Mesendoderm (in vitro differentiated cells): ENCODE data around the gene CLINT1.

Experiments used
- DNase-seq: peaks from one replicate; pipeline ENCODE4 v3.0.0; 2013
- H2AK5ac ChIP-seq: 2 replicates; pipeline ENCODE4 v1.6.1; 2013; ENCODE audit warnings: low read length, inconsistent platforms
- H2BK120ac ChIP-seq: 2 replicates; pipeline ENCODE4 v1.6.1; 2013; ENCODE audit warnings: low read depth, mild to moderate bottlenecking, low read length, moderate library complexity, mixed read lengths
- H2BK15ac ChIP-seq: replicated peaks from 2 replicates; pipeline ENCODE4 v1.6.1; 2013; ENCODE audit warnings: low read depth, mild to moderate bottlenecking, moderate library complexity
- H2BK5ac ChIP-seq: 2 replicates; pipeline ENCODE4 v1.6.1; 2013; ENCODE audit warnings: low read length, inconsistent platforms
- H3K18ac ChIP-seq: 2 replicates; pipeline ENCODE4 v1.6.1; 2013; ENCODE audit warnings: mild to moderate bottlenecking, low read length, mixed read lengths
- H3K23ac ChIP-seq: one replicate; pipeline ENCODE4 v1.6.1; 2013; ENCODE audit warnings: low read length
- H3K27ac ChIP-seq: 2 replicates; pipeline ENCODE4 v1.5.1; 2013; ENCODE audit warnings: low read depth, mild to moderate bottlenecking, inconsistent platforms, low read length, moderate library complexity
- H3K27me3 ChIP-seq: 2 replicates; pipeline ENCODE4 v1.6.1; 2013; ENCODE audit warnings: low read length, control low read depth, mild to moderate bottlenecking, inconsistent platforms; ENCODE audit not compliant: insufficient read depth, poor library complexity
- H3K36me3 ChIP-seq: 2 replicates; pipeline ENCODE4 v1.6.1; 2013; ENCODE audit warnings: low read length, inconsistent platforms; ENCODE audit not compliant: control insufficient read depth, insufficient read depth
- H3K4ac ChIP-seq: one replicate; pipeline ENCODE4 v1.6.1; 2013; ENCODE audit warnings: low read depth, mild to moderate bottlenecking, low read length, moderate library complexity
- H3K4me1 ChIP-seq: 2 replicates; pipeline ENCODE4 v1.6.1; 2013; ENCODE audit warnings: low read depth, low read length, inconsistent platforms; ENCODE audit not compliant: control insufficient read depth
- H3K4me2 ChIP-seq: 2 replicates; pipeline ENCODE4 v1.6.1; 2013; ENCODE audit warnings: low read length
- H3K4me3 ChIP-seq: 2 replicates; pipeline ENCODE4 v1.5.1; 2013; ENCODE audit warnings: mild to moderate bottlenecking, low read length
- H3K56ac ChIP-seq: one replicate; pipeline ENCODE4 v1.6.1; 2013; ENCODE audit warnings: low read length
- H3K79me1 ChIP-seq: 2 replicates; pipeline ENCODE4 v1.6.1; 2013; ENCODE audit warnings: low read length, inconsistent platforms
- H3K79me2 ChIP-seq: 2 replicates; pipeline ENCODE4 v1.6.1; 2013; ENCODE audit warnings: mild to moderate bottlenecking, low read length; ENCODE audit not compliant: control insufficient read depth, insufficient read depth
- H3K9ac ChIP-seq: 2 replicates; pipeline ENCODE4 v1.6.1; 2013; ENCODE audit warnings: low read length, inconsistent platforms
- H4K5ac ChIP-seq: one replicate; pipeline ENCODE4 v1.6.1; 2013; ENCODE audit warnings: low read length
- H4K8ac ChIP-seq: one replicate; pipeline ENCODE4 v1.6.1; 2013; ENCODE audit warnings: low read depth, mild to moderate bottlenecking, control low read depth, low read length, moderate library complexity
- WGBS: extraction: QIAGEN DNeasy Blood & Tissue Kit; methylation state at CpG from one replicate; pipeline ENCODE4 v1.1.7; 2013; ENCODE audit warnings: low lambda C conversion rate, missing lambda C conversion rate; ENCODE audit not compliant: insufficient coverage; ENCODE audit errors: extremely low coverage; 5-methylcytosine and 5-hydroxymethylcytosine counted together

CLINT1 gene

DNA sequence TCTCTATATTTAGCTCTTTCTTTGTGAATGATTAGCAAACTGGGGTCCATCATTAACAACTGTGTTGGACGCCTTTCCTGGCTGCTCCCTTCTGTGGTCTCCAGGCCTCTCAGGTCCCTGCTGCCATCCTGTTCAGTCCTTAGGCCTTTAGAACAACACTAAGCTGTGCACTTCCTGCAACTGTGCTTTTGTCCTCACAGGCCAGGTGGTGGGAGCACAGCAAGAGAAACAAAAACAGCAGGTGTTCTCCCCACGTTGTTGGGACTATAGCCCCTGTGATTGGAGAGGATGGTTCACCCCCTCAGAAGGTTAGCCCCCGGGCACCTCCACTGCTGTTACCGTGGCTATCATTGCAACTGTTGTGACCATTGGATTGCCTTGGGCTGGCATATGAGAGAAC, 41.7 kb upstream of the CLINT1 start:
- no peaks in the 10 kb centered on the region for H3K4me1 ChIP-seq
- H4K5ac ChIP-seq, result no peak overlapping the region
- no peak overlapping the region for H3K18ac ChIP-seq
- no peak overlapping the region for H3K23ac ChIP-seq
- no peak overlapping the region for H3K4me2 ChIP-seq
- no peak overlapping the region for H3K56ac ChIP-seq
- H4K8ac ChIP-seq, result no peak overlapping the region
- no peak overlapping the region for H2BK5ac ChIP-seq
- H3K79me1 ChIP-seq, result no peaks in the 10 kb centered on the region
- H3K27me3 ChIP-seq, result no peaks in the 10 kb centered on the region
- H2BK15ac ChIP-seq, result no peak overlapping the region
- WGBS, result no CpG with 5 or more reads among the region's 4 CpGs
- H3K4ac ChIP-seq, result no peak overlapping the region
- no peak overlapping the region for H3K4me3 ChIP-seq
- no peak overlapping the region for H3K9ac ChIP-seq
- no peak overlapping the region for H3K27ac ChIP-seq
- no peak overlapping the region for H2BK120ac ChIP-seq
- no peak for DNase-seq
- no peaks in the 10 kb centered on the region for H3K79me2 ChIP-seq
- H3K36me3 ChIP-seq, result no peaks in the 10 kb centered on the region
- H2AK5ac ChIP-seq, result no peak overlapping the region

DNA sequence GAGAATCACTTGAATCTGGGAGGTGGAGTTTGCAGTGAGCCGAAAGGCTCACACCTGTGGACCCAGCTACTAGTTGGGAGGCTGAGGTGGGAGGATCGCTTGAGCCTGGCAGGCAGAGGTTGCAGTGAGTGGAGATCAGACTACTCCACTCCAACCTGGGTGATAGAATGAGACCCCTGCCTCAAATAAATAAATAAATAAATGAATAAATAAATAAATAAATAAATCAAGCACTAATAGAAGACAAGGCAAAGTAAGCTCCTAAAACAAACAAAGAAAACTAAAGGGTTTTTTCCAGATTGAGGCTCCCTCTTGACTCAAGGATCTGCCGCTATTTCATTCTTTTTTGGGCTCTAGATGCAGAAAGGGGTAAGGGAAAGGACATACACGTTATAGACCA, 34.7 kb upstream of the CLINT1 start:
- H4K8ac ChIP-seq, result no peak overlapping the region
- H3K23ac ChIP-seq, result no peak overlapping the region
- no peak overlapping the region for H2AK5ac ChIP-seq
- H2BK5ac ChIP-seq, result no peak overlapping the region
- no peaks in the 10 kb centered on the region for H3K36me3 ChIP-seq
- H3K4me2 ChIP-seq, result no peak overlapping the region
- H2BK15ac ChIP-seq, result no peak overlapping the region
- H3K56ac ChIP-seq, result no peak overlapping the region
- no peak overlapping the region for H2BK120ac ChIP-seq
- H3K18ac ChIP-seq, result no peak overlapping the region
- no CpG with 5 or more reads among the region's 4 CpGs for WGBS
- no peaks in the 10 kb centered on the region for H3K27me3 ChIP-seq
- DNase-seq, result no peak
- H3K4me3 ChIP-seq, result no peak overlapping the region
- H3K79me1 ChIP-seq, result no peaks in the 10 kb centered on the region
- no peak overlapping the region for H3K27ac ChIP-seq
- H3K4ac ChIP-seq, result no peak overlapping the region
- no peak overlapping the region for H4K5ac ChIP-seq
- H3K4me1 ChIP-seq, result no peaks in the 10 kb centered on the region
- H3K9ac ChIP-seq, result no peak overlapping the region
- H3K79me2 ChIP-seq, result no peaks in the 10 kb centered on the region

DNA sequence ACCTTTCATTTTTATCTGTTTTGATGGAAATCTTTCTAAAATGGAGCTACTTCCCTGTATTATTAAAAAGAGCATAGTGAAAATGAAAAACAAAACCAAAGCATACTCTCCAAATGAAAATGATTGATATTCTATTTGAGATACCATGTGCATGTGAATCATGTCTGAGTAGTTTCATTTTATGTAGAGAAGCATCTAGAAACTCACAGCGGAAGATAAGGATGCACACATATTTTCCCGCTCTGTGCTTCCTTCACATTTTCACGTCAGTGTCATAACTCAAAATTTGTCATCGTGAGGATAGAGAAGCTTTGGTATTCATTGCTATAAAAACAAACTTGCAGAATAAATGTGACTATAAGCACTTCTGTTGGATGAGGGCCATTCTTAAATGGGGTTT, 34.0 kb upstream of the CLINT1 start:
- Histone ChIP-seq H3K18ac (no peak overlapping the region), H4K8ac (no peak overlapping the region), H3K36me3 (no peaks in the 10 kb centered on the region), H3K4ac (no peak overlapping the region), H3K23ac (no peak overlapping the region), H3K27me3 (no peaks in the 10 kb centered on the region), H2BK120ac (no peak overlapping the region), H3K4me1 (no peaks in the 10 kb centered on the region), H3K79me2 (no peaks in the 10 kb centered on the region), H3K9ac (no peak overlapping the region), H3K4me3 (no peak overlapping the region), H3K27ac (no peak overlapping the region), H2AK5ac (no peak overlapping the region), H2BK5ac (no peak overlapping the region), H3K79me1 (no peaks in the 10 kb centered on the region), H4K5ac (no peak overlapping the region), H2BK15ac (no peak overlapping the region), H3K56ac (no peak overlapping the region), H3K4me2 (no peak overlapping the region)
- no CpG with 5 or more reads among the region's 4 CpGs for WGBS
- no peak for DNase-seq

DNA sequence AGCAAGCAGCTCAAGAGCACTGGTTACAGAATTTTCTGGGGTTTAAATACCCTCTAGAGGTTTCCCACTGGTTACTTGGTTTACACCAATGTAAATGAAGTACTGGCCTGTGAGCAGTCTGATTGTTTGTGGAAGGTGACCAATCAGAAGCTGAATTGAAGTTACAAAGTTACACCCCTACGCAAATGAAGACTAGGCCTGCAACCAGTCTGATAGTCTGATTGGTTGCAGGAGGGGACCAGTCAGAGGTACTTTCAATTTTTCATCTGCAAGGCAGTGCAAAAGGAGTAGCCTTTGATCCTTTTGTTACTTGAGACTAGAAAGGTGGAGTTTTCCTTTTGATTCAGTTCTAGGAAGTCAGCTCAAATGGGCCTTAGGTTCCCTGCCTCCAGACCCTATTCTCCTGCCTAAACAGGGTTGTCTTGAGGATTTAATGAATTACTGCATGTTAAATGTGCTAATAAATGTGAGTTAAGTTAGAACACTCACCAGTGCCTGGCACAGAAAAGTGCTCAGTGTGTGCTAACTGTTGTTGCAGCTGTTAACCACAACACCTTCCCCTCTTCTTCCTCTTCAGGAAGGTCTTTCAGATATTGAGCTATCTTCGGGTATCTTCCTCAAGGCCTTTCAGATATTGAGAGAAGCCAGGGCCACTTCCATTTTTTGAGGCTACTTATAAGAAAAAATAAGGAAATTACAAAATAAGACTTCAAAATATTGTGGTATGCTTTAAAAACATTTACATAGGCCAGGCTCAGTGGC, 32.1 kb upstream of the CLINT1 start:
- H3K4ac ChIP-seq, result no peak overlapping the region
- no peak overlapping the region for H4K5ac ChIP-seq
- WGBS, result no CpG with 5 or more reads among the region's 2 CpGs
- H3K4me1 ChIP-seq, result no peaks in the 10 kb centered on the region
- H2BK5ac ChIP-seq, result no peak overlapping the region
- H3K18ac ChIP-seq, result no peak overlapping the region
- no peak overlapping the region for H2BK120ac ChIP-seq
- peak; percentile 24 for DNase-seq
- H3K27ac ChIP-seq, result no peak overlapping the region
- H3K79me1 ChIP-seq, result no peaks in the 10 kb centered on the region
- no peak overlapping the region for H3K4me2 ChIP-seq
- no peak overlapping the region for H2BK15ac ChIP-seq
- H3K27me3 ChIP-seq, result no peaks in the 10 kb centered on the region
- H3K36me3 ChIP-seq, result no peaks in the 10 kb centered on the region
- no peak overlapping the region for H3K56ac ChIP-seq
- no peak overlapping the region for H3K9ac ChIP-seq
- no peak overlapping the region for H4K8ac ChIP-seq
- no peaks in the 10 kb centered on the region for H3K79me2 ChIP-seq
- H3K4me3 ChIP-seq, result no peak overlapping the region
- H2AK5ac ChIP-seq, result no peak overlapping the region
- H3K23ac ChIP-seq, result no peak overlapping the region

DNA sequence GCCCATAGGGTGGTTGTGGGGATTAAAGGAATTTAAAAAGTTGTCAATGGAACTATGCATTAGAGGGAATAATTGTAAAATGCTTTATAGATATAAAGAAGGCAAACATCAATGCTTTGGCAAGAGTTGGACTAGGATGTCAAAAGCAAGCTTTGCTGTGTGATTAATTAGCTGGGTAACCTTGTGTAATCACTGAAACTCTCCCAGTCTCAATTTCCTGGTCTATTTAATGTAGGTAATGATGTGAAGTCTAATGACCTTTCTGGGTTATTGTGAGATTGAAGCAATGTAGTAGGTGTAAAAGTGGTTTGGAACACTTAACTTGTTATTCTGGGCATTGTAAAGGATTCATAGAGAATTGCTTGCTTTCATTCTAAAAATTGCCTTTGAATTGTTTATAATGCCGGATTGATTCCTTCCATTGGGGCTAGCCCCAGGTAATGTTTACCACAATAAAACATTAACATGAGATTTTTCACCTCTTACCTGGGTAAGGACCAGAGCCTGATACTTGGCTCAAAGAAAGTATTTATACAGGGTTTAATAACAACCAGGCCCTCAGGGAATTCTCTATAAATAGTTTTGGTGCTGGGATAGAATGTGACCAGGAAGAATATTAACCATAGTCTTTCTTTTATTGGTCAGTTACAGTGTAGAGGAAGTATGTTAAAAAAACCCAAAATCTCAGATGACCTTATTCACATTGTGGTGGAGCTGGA, 30.0 kb upstream of the CLINT1 start:
- H3K23ac ChIP-seq, result no peak overlapping the region
- H3K4me1 ChIP-seq, result no peaks in the 10 kb centered on the region
- no peak overlapping the region for H2BK120ac ChIP-seq
- H4K5ac ChIP-seq, result no peak overlapping the region
- H3K9ac ChIP-seq, result no peak overlapping the region
- no peak overlapping the region for H2BK5ac ChIP-seq
- no peak overlapping the region for H3K27ac ChIP-seq
- no peaks in the 10 kb centered on the region for H3K27me3 ChIP-seq
- H4K8ac ChIP-seq, result no peak overlapping the region
- no peaks in the 10 kb centered on the region for H3K79me1 ChIP-seq
- DNase-seq, result no peak
- no peaks in the 10 kb centered on the region for H3K79me2 ChIP-seq
- H3K4ac ChIP-seq, result no peak overlapping the region
- H3K4me3 ChIP-seq, result no peak overlapping the region
- no peak overlapping the region for H3K18ac ChIP-seq
- H2BK15ac ChIP-seq, result no peak overlapping the region
- H3K56ac ChIP-seq, result no peak overlapping the region
- H3K36me3 ChIP-seq, result no peaks in the 10 kb centered on the region
- no CpG with 5 or more reads among the region's 1 CpG for WGBS
- no peak overlapping the region for H2AK5ac ChIP-seq
- no peak overlapping the region for H3K4me2 ChIP-seq
